Transverse colon (tissue), 4 donors: Measurements from ENCODE around the gene ZNF420. TPM values are rescaled to one million over a fixed set of nuclear protein-coding genes. Genes with fewer than 3 reads are reported as not detected.

Experiments used
- total RNA-seq, 4 donors: library from RNA; depleted of rRNA; stranded (reverse); fragments of >200 nt; gene quantifications; one replicate each; pipeline ENCODE4 v1.1.0, GENCODE V29; 2016

The ZNF420 gene
- total RNA-seq, 4 donors from 2014 or later, result 1.4 to 7.5 (median 4.9) TPM; not detected in 1

Other genes starting within 250 kb of the ZNF420 start
- gene ZNF790, start 240.0 kb upstream of the ZNF420 start, total RNA-seq, result 1 to 10 TPM in 2 of 4 donors, under 1 TPM in 1, not detected in 1; 0.60 to 5.1 (median 4.8) TPM
- gene ZNF345, start 227.6 kb upstream of the ZNF420 start, total RNA-seq, result 1 to 10 TPM; 3.4 to 5.9 (median 4.7) TPM
- 1 to 10 TPM in 3 of 4 donors, under 1 TPM in 1; 0.20 to 1.9 (median 1.7) TPM for gene ZNF829, start 162.1 kb upstream of the ZNF420 start, total RNA-seq
- gene ZNF568, start 162.1 kb upstream of the ZNF420 start, total RNA-seq, result 100 to 1,000 TPM in 1 of 4 donors, 1 to 10 TPM in 2, not detected in 1; 3.0 to 102 (median 5.2) TPM
- 10 to 100 TPM in 1 of 4 donors, 1 to 10 TPM in 3; 2.2 to 12.9 (median 5.3) TPM for gene ZNF585A, start 94.3 kb downstream of the ZNF420 start, total RNA-seq
- 10 to 100 TPM; 11.6 to 21.4 (median 13.8) TPM for gene ZNF585B, start 132.1 kb downstream of the ZNF420 start, total RNA-seq
- 10 to 100 TPM in 1 of 4 donors, 1 to 10 TPM in 3; 1.5 to 54.9 (median 9.5) TPM for gene ZNF383, start 139.8 kb downstream of the ZNF420 start, total RNA-seq